H1 (cell line): ENCODE results near the gene CD4. TPM values are rescaled to one million over a fixed set of nuclear protein-coding genes. Genes with fewer than 3 reads are reported as not detected.

ENCODE experiments used
- CTCF ChIA-PET: fragments of 300-600 bp; sonication (Branson Sonifier 250); formaldehyde crosslinking; loops from one replicate; lab custom pipeline; 2021; ENCODE audit not compliant: partially characterized antibody; lab: Charles Lee
- POLR2A ChIA-PET: fragments of 300-600 bp; sonication (Branson Sonifier 250); formaldehyde crosslinking; loops from one replicate; lab custom pipeline; 2021; ENCODE audit warnings: inconsistent platforms; ENCODE audit not compliant: partially characterized antibody; lab: Charles Lee
- DNase-seq, 2 experiments: peaks; one replicate each; pipeline versions ENCODE4 v3.0.0 to v3.0.0-alpha.2; 2010 to 2022; ENCODE audit warnings: low spot score in 2 of 2, low read depth in 1 of 2, mixed read lengths in 1 of 2
- FAIRE-seq: peaks from 2 replicates; lab custom pipeline; 2011; peaks lifted over from hg19 to GRCh38; lab: Jason Lieb, UNC
- H2AFZ ChIP-seq: 2 replicates; pipeline ENCODE4 v1.8.1; 2012; ENCODE audit warnings: low read length, inconsistent platforms
- H2AK5ac ChIP-seq: 2 replicates; pipeline ENCODE4 v1.6.1; 2013; ENCODE audit warnings: low read depth, low read length
- H2BK120ac ChIP-seq: replicated peaks from 2 replicates; pipeline ENCODE3; 2013; ENCODE audit warnings: low read depth, low read length, inconsistent platforms
- H2BK12ac ChIP-seq: 2 replicates; pipeline ENCODE4 v1.6.1; 2013; ENCODE audit warnings: low read depth, low read length
- H2BK15ac ChIP-seq: 2 replicates; pipeline ENCODE4 v1.6.1; 2013; ENCODE audit warnings: low read length
- H2BK20ac ChIP-seq: 2 replicates; pipeline ENCODE4 v1.6.1; 2013; ENCODE audit warnings: low read length
- H2BK5ac ChIP-seq: 2 replicates; pipeline ENCODE4 v1.6.1; 2013; ENCODE audit warnings: low read depth, low read length
- H3K14ac ChIP-seq: 2 replicates; pipeline ENCODE4 v1.6.1; 2013; ENCODE audit warnings: inconsistent platforms; ENCODE audit not compliant: insufficient read length
- H3K18ac ChIP-seq: 2 replicates; pipeline ENCODE4 v1.6.1; 2013; ENCODE audit warnings: low read length; ENCODE audit errors: extremely low read depth
- H3K23ac ChIP-seq: 2 replicates; pipeline ENCODE4 v1.6.1; 2013; ENCODE audit warnings: inconsistent platforms; ENCODE audit not compliant: insufficient read length
- H3K23me2 ChIP-seq: 2 replicates; pipeline ENCODE4 v1.6.1; 2013; ENCODE audit warnings: low read depth, low read length
- H3K27ac ChIP-seq: 2 replicates; pipeline ENCODE4 v1.6.1; 2011; ENCODE audit warnings: low read depth, low read length, inconsistent platforms
- H3K27me3 ChIP-seq, 4 experiments: replicated peaks in 1 of 4; 1 replicate in 1 of 4; 2 replicates in 3 of 4; pipeline versions ENCODE4 v1.6.1 to v1.8.1; 2011 to 2013; ENCODE audit warnings: low read length in 3 of 4, mild to moderate bottlenecking in 3 of 4, inconsistent platforms in 2 of 4, mixed read lengths in 2 of 4, moderate library complexity in 1 of 4; ENCODE audit not compliant: control insufficient read depth in 3 of 4, insufficient read depth in 3 of 4; ENCODE audit errors: extremely low read depth in 1 of 4
- H3K36me3 ChIP-seq, 4 experiments: 2 replicates each; pipeline versions ENCODE4 v1.6.1 to v1.8.1; 2011 to 2013; ENCODE audit warnings: mild to moderate bottlenecking in 4 of 4, low read length in 3 of 4, moderate library complexity in 2 of 4, control low read depth in 1 of 4, inconsistent platforms in 1 of 4; ENCODE audit not compliant: insufficient read depth in 4 of 4, control insufficient read depth in 2 of 4
- H3K4ac ChIP-seq: replicated peaks from 2 replicates; pipeline ENCODE3; 2013; ENCODE audit warnings: low read length, low read depth, mixed read lengths, inconsistent platforms; ENCODE audit not compliant: insufficient read length
- H3K4me1 ChIP-seq, 4 experiments: replicated peaks in 1 of 4; 1 replicate in 1 of 4; 2 replicates in 3 of 4; pipeline versions ENCODE4 v1.6.1 to v1.8.1; 2011 to 2013; ENCODE audit warnings: low read length in 3 of 4, inconsistent platforms in 2 of 4, mixed read lengths in 1 of 4; ENCODE audit not compliant: insufficient read depth in 4 of 4, control insufficient read depth in 3 of 4
- H3K4me2 ChIP-seq, 2 experiments: 2 replicates each; pipeline versions ENCODE4 v1.6.1 to v1.8.1; 2011 to 2013; ENCODE audit warnings: low read depth in 2 of 2, low read length in 2 of 2, control low read depth in 1 of 2, inconsistent platforms in 1 of 2, mild to moderate bottlenecking in 1 of 2; ENCODE audit not compliant: insufficient read depth in 1 of 2
- H3K4me3 ChIP-seq, 4 experiments: fragments of 200-600, 300-600 bp in 1 of 4; sonication (generic), shearing (Covaris generic), sonication (Bioruptor Twin) in 1 of 4; 2 replicates each; pipeline versions ENCODE4 v1.5.1 to v1.8.1; 2011 to 2016; ENCODE audit warnings: low read length in 4 of 4, low read depth in 3 of 4, control low read depth in 2 of 4, inconsistent platforms in 2 of 4, mild to moderate bottlenecking in 2 of 4, mixed read lengths in 1 of 4, moderate library complexity in 1 of 4; ENCODE audit not compliant: insufficient read depth in 2 of 4; ENCODE audit errors: extremely low read depth in 1 of 4
- H3K56ac ChIP-seq: replicated peaks from 2 replicates; pipeline ENCODE3; 2013; ENCODE audit warnings: low read depth, mild to moderate bottlenecking, mixed read lengths, low read length, inconsistent platforms; ENCODE audit not compliant: insufficient read length
- H3K79me1 ChIP-seq: 2 replicates; pipeline ENCODE4 v1.6.1; 2013; ENCODE audit warnings: low read depth, low read length, control low read depth
- H3K79me2 ChIP-seq, 2 experiments: 2 replicates each; pipeline versions ENCODE4 v1.6.1 to v1.8.1; 2012 to 2013; ENCODE audit warnings: low read length in 2 of 2, mild to moderate bottlenecking in 2 of 2, inconsistent platforms in 1 of 2; ENCODE audit not compliant: insufficient read depth in 2 of 2, control insufficient read depth in 1 of 2
- H3K9ac ChIP-seq, 4 experiments: replicated peaks in 1 of 4; 1 replicate in 1 of 4; 2 replicates in 3 of 4; pipeline versions ENCODE4 v1.6.1 to v1.8.1; 2011 to 2013; ENCODE audit warnings: low read depth in 3 of 4, low read length in 3 of 4, control low read depth in 2 of 4, mild to moderate bottlenecking in 2 of 4, moderate library complexity in 2 of 4, inconsistent platforms in 1 of 4; ENCODE audit errors: extremely low read depth in 1 of 4
- H3K9me3 ChIP-seq, 2 experiments: 2 replicates each; pipeline versions ENCODE4 v1.6.1 to v1.8.1; 2012 to 2013; ENCODE audit warnings: mild to moderate bottlenecking in 2 of 2, moderate library complexity in 2 of 2, control low read depth in 1 of 2, inconsistent platforms in 1 of 2, low read depth in 1 of 2, low read length in 1 of 2, mixed read lengths in 1 of 2; ENCODE audit not compliant: insufficient read depth in 2 of 2
- H4K20me1 ChIP-seq, 2 experiments: replicated peaks in 1 of 2; 2 replicates each; pipeline versions ENCODE3 to v1.8.1; 2011 to 2013; ENCODE audit warnings: inconsistent platforms in 2 of 2, low read length in 2 of 2, mild to moderate bottlenecking in 1 of 2; ENCODE audit not compliant: insufficient read depth in 2 of 2, control insufficient read depth in 1 of 2
- H4K5ac ChIP-seq: 2 replicates; pipeline ENCODE4 v1.6.1; 2013; ENCODE audit warnings: low read length, low read depth, mixed read lengths, inconsistent platforms; ENCODE audit not compliant: insufficient read length
- H4K8ac ChIP-seq: 2 replicates; pipeline ENCODE4 v1.8.0; 2013; ENCODE audit warnings: mild to moderate bottlenecking, moderate library complexity, low read length, inconsistent platforms; ENCODE audit not compliant: insufficient read depth; ENCODE audit errors: extremely low read depth
- H4K91ac ChIP-seq: replicated peaks from 2 replicates; pipeline ENCODE3; 2013; ENCODE audit warnings: low read length, mixed read lengths, inconsistent platforms; ENCODE audit not compliant: insufficient read length
- KDM1A ChIP-seq: fragments of 200-600, 300-600 bp; sonication (generic); IDR thresholded peaks from 2 replicates; pipeline ENCODE4 v1.7.1; 2016; ENCODE audit warnings: mild to moderate bottlenecking, low read length, borderline replicate concordance
- WGBS, 2 experiments: shearing (Covaris generic) in 1 of 2; methylation state at CpG; one replicate each; pipeline versions ENCODE4 v1.1.6 to v1.1.7; 2013 to 2015; ENCODE audit warnings: low lambda C conversion rate in 2 of 2, mixed read lengths in 2 of 2, inconsistent platforms in 1 of 2, low coverage in 1 of 2, missing lambda C conversion rate in 1 of 2; ENCODE audit not compliant: insufficient replicate concordance in 2 of 2, insufficient coverage in 1 of 2, insufficient read length in 1 of 2; ENCODE audit errors: extremely low coverage in 1 of 2, missing lambda C conversion rate in 1 of 2; 5-methylcytosine and 5-hydroxymethylcytosine counted together
- polyA plus RNA-seq, 7 experiments: library from polyadenylated mRNA; depleted of rRNA in 3 of 7; stranded (reverse) in 5 of 7; unstranded in 2 of 7; fragments of >200 nt in 5 of 7; fragments of 200-250 nt in 2 of 7; gene quantifications; 1 replicate in 5 of 7; 2 replicates in 1 of 7; 4 replicates in 1 of 7; pipeline versions ENCODE4 v1.2.1 to v1.2.3, GENCODE V29; 2011 to 2013; ENCODE audit warnings: missing spikeins in 2 of 7, mixed read lengths in 2 of 7
- total RNA-seq: library from RNA; stranded (reverse); fragmentation: NEBNext Ultra II Directional; extraction: Animal tissue kit (Norgen Biotek cat#: 25700); gene quantifications from 2 replicates; pipeline ENCODE4 v1.2.1, GENCODE V29; 2021

CD4 gene
- total and polyA plus RNA-seq, 2 of the 8 experiments (the other 6 are each of a cell fraction or from before 2014, with no cell fraction given), result 3.4 to 5.1 TPM

DNA sequence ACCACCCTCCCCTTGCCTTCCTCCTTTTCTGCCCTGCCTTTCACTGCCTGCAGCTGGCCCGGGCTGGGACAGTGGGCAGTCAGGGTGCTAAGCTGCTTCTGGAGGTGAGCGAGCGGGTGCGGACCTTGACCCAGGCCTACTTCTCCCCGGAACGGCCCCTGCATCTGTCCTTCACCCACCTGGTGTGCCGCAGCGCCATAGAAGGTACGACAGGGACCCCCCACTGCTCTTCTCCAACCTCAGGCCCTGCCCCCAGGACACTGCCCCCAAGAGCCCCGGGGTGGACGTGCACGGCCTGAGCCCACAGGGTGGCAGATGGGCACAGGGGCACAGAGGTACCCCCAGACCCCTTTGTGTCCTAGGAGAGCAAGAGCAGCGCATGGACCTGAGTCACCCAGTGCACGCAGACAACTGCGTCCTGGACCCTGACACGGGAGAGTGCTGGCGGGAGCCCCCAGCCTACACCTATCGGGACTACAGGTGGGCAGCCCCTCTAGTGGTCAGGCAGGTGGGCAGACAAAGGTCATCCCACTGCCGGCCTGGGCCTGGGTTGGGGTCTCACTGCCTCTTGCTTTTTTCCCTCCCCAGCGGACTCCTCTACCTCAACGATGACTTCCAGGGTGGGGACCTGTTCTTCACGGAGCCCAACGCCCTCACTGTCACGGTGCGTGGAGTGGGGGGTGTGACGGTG lies 48.2 kb downstream of the CD4 start:
- Histone ChIP-seq H3K27ac (no peak overlapping the region; the same call in 1 of the 2 replicates), H3K4me2 (no peak overlapping the region), H3K14ac (no peak overlapping the region), H2AFZ (no peak overlapping the region), H2BK120ac (no peak overlapping the region), H2AK5ac (no peak overlapping the region), H3K36me3 (peaks cover 22 to 55% (median 40%) of the 10 kb centered on the region in 4 experiments), H3K56ac (no peak overlapping the region), H3K4ac (no peak overlapping the region), H3K79me1 (no peaks in the 10 kb centered on the region), H2BK15ac (no peak overlapping the region), H4K20me1 (peaks cover 6 to 8% of the 10 kb centered on the region in 2 experiments), H4K5ac (no peak overlapping the region), H2BK5ac (no peak overlapping the region; the same call in 1 of the 2 replicates), H4K91ac (no peak overlapping the region), H3K9me3 (no peaks in the 10 kb centered on the region), H3K23ac (no peak overlapping the region), H3K18ac (no peak overlapping the region), H3K4me3 (no peak overlapping the region), H2BK12ac (no peak overlapping the region), H3K4me1 (peaks cover 0 to 3% (median 2%) of the 10 kb centered on the region in 4 experiments; a peak in 1 of 7 replicates), H4K8ac (no peak overlapping the region), H3K9ac (no peak overlapping the region), H3K79me2 (no peaks in the 10 kb centered on the region), H3K27me3 (no peaks in the 10 kb centered on the region), H3K23me2 (no peaks in the 10 kb centered on the region), H2BK20ac (no peak overlapping the region)
- CTCF ChIA-PET, result interaction anchor here (0.8 to 23.7 kb wide), 10 partner anchors 4 to 84 kb away, joined by 3 to 532 read pairs (median 30); partner anchors contain the start of genes CD4, CDCA3, GNB3 and GPR162
- no peak for FAIRE-seq
- no peak for TF ChIP-seq KDM1A
- DNase-seq, result no peak
- POLR2A ChIA-PET, result interaction anchor here (1.3 to 27.1 kb wide), 5 partner anchors 6 to 106 kb away, joined by 3 to 588 read pairs (median 388); partner anchors contain the start of genes C12orf57, CDCA3, GNB3 and GPR162
- WGBS, 2 experiments, result 94% methylated on average over 26 of the region's 26 CpGs; no CpG with 5 or more reads in 1 of the 2 experiments
